Muscle layer of duodenum (tissue), 2 donors: ENCODE measurements around the gene EXOC4.

Source experiments
- H3K27ac ChIP-seq: one replicate; pipeline ENCODE4 v1.7.0; 2013; ENCODE audit warnings: mild to moderate bottlenecking, low read length
- H3K27me3 ChIP-seq: one replicate; pipeline ENCODE4 v1.7.0; 2013; ENCODE audit warnings: low read depth, mild to moderate bottlenecking, control low read depth, low read length
- H3K36me3 ChIP-seq, 2 donors: one replicate each; pipeline ENCODE4 v1.7.0; 2013; ENCODE audit warnings: low read length in 2 of 2, control low read depth in 1 of 2, mild to moderate bottlenecking in 1 of 2; ENCODE audit not compliant: insufficient read depth in 2 of 2, control insufficient read depth in 1 of 2
- H3K4me1 ChIP-seq, 2 donors: one replicate each; pipeline ENCODE4 v1.7.0; 2013; ENCODE audit warnings: low read length in 2 of 2, mild to moderate bottlenecking in 2 of 2, control low read depth in 1 of 2, moderate library complexity in 1 of 2; ENCODE audit not compliant: insufficient read depth in 2 of 2, control insufficient read depth in 1 of 2
- H3K4me3 ChIP-seq, 2 donors: one replicate each; pipeline ENCODE4 v1.7.0; 2013; ENCODE audit warnings: low read length in 2 of 2, low read depth in 1 of 2, mild to moderate bottlenecking in 1 of 2
- H3K9me3 ChIP-seq, 2 donors: one replicate each; pipeline ENCODE4 v1.7.0; 2013; ENCODE audit warnings: low read length in 2 of 2, control low read depth in 1 of 2, mild to moderate bottlenecking in 1 of 2; ENCODE audit not compliant: control insufficient read depth in 1 of 2
- donor health status: healthy.

The EXOC4 gene

GRCh38 chr7:134047675-134048074 lies 794.8 kb downstream of the EXOC4 start:
- no peak overlapping the region for H3K27ac ChIP-seq
- H3K36me3 ChIP-seq = peaks cover 0 to 5% of the 10 kb centered on the region in 2 donors
- no peaks in the 10 kb centered on the region for H3K27me3 ChIP-seq
- H3K4me1 ChIP-seq = no peaks in the 10 kb centered on the region
- H3K4me3 ChIP-seq = no peak overlapping the region
- H3K9me3 ChIP-seq = no peaks in the 10 kb centered on the region

DNA sequence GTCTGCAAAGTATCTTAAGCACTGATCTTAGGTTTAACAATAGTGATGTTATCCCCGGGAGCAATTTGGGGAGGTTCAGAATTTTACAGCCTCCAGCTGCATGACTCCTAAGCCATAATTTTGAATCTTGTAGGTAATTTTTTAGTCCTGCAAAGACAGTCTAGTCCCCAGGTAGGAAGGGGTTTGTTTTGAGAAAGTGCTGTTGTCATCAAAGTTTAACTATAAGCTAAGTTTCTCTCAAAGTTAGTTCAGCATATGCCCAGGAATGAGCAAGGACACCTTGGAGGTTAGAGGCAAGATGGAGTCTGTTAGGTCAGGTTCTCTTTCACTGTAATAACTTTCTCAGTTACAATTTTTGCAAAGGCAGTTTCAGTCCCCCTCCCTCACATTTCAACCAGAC lies 795.3 kb downstream of the EXOC4 start:
- H3K27me3 ChIP-seq = no peaks in the 10 kb centered on the region
- H3K4me1 ChIP-seq = no peaks in the 10 kb centered on the region
- peaks cover 0 to 5% of the 10 kb centered on the region in 2 donors for H3K36me3 ChIP-seq
- H3K4me3 ChIP-seq = no peak overlapping the region
- H3K9me3 ChIP-seq = no peaks in the 10 kb centered on the region
- H3K27ac ChIP-seq = no peak overlapping the region

- Histone ChIP-seq H3K27me3 (no peaks in the 10 kb centered on the region), H3K36me3 (no peaks in the 10 kb centered on the region), H3K9me3 (no peaks in the 10 kb centered on the region), H3K4me3 (no peak overlapping the region), H3K4me1 (no peaks in the 10 kb centered on the region), H3K27ac (no peak overlapping the region)
Observed at GRCh38 chr7:134051020-134051419, 798.1 kb downstream of the EXOC4 start.

- no peaks in the 10 kb centered on the region for H3K9me3 ChIP-seq
- no peak overlapping the region for H3K27ac ChIP-seq
- H3K27me3 ChIP-seq = no peaks in the 10 kb centered on the region
- no peaks in the 10 kb centered on the region for H3K4me1 ChIP-seq
- H3K4me3 ChIP-seq = no peak overlapping the region
- H3K36me3 ChIP-seq = no peaks in the 10 kb centered on the region
Observed at GRCh38 chr7:134056816-134057215, 803.9 kb downstream of the EXOC4 start.

GRCh38 chr7:134058521-134058920 lies 805.6 kb downstream of the EXOC4 start:
- Histone ChIP-seq H3K4me3 (no peak overlapping the region), H3K36me3 (no peaks in the 10 kb centered on the region), H3K4me1 (no peaks in the 10 kb centered on the region), H3K27me3 (no peaks in the 10 kb centered on the region), H3K9me3 (no peaks in the 10 kb centered on the region), H3K27ac (no peak overlapping the region)

- no peaks in the 10 kb centered on the region for H3K27me3 ChIP-seq
- H3K36me3 ChIP-seq = no peaks in the 10 kb centered on the region
- no peak overlapping the region for H3K4me3 ChIP-seq
- no peaks in the 10 kb centered on the region for H3K4me1 ChIP-seq
- no peak overlapping the region for H3K27ac ChIP-seq
- no peaks in the 10 kb centered on the region for H3K9me3 ChIP-seq
Observed at GRCh38 chr7:134058980-134059379, 806.1 kb downstream of the EXOC4 start.

- Histone ChIP-seq H3K4me1 (no peaks in the 10 kb centered on the region), H3K36me3 (no peaks in the 10 kb centered on the region), H3K4me3 (no peak overlapping the region), H3K27ac (no peak overlapping the region), H3K27me3 (no peaks in the 10 kb centered on the region), H3K9me3 (no peaks in the 10 kb centered on the region)
Observed at GRCh38 chr7:134059921-134060320, 807.0 kb downstream of the EXOC4 start.

DNA sequence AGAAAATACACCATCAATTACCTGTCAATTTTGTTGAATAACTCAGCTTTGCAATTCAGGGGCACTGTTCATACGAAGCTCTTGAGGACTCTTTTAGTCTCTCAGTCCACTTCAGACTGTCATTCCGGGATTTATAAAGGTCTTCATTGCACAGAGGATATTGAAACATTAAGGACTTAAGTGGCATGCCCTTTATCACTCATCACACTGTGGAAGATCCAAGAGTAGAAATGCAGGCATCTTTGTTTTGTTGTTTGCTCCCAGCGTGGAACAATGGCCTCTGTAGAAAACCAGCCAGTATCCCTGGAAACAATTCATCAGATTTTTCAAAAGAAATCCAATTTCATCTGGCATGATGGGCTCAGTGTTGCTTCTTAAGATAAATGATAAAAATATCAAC lies 808.0 kb downstream of the EXOC4 start:
- Histone ChIP-seq H3K27me3 (no peaks in the 10 kb centered on the region), H3K36me3 (peaks cover 0 to 3% of the 10 kb centered on the region in 2 donors), H3K9me3 (no peaks in the 10 kb centered on the region), H3K4me1 (no peaks in the 10 kb centered on the region), H3K27ac (no peak overlapping the region), H3K4me3 (no peak overlapping the region)

DNA sequence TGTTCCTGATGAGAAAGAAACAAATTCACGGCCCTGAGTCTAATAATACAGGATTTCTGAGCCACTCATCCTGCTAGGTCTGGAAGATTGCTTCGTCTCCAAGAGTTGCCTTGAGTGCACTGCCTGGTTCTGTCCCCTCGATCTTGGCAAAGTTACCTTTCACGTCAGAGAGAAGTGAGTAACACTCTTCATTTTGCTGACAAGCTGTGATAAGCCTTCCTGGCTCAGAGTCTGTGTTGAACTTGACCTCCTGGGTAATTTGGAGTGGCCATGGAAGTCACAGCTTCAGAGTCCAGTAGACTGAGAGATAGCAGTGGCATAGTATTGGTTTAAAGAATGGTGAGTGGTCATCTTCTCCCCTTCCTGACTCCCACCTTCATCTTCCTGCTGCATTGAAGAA lies 809.6 kb downstream of the EXOC4 start:
- Histone ChIP-seq H3K4me3 (no peak overlapping the region), H3K36me3 (peaks cover 0 to 3% of the 10 kb centered on the region in 2 donors), H3K9me3 (no peaks in the 10 kb centered on the region), H3K27ac (no peak overlapping the region), H3K27me3 (no peaks in the 10 kb centered on the region), H3K4me1 (no peaks in the 10 kb centered on the region)

DNA sequence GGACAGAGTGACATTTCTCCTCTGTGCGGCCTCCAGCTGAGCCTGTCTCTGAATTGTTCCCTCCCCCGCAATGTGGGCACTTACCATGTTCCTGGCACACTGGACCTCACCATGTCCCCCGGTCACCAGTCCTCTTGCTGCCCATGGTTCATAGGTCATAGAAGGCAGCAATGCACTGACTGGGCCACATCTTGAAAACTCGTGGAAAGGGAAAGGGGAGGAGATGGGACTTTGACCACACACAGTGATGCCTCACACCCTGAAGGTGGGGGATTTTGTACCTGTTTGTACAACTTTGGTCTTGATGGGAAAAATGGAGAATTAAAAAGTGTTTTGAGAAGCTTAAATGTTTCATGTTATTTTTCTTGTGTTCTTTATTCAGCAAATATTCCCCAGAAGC lies 812.5 kb downstream of the EXOC4 start:
- H3K27me3 ChIP-seq = no peaks in the 10 kb centered on the region
- no peaks in the 10 kb centered on the region for H3K4me1 ChIP-seq
- H3K36me3 ChIP-seq = peaks cover 0 to 3% of the 10 kb centered on the region in 2 donors
- no peaks in the 10 kb centered on the region for H3K9me3 ChIP-seq
- H3K4me3 ChIP-seq = no peak overlapping the region
- H3K27ac ChIP-seq = no peak overlapping the region

DNA sequence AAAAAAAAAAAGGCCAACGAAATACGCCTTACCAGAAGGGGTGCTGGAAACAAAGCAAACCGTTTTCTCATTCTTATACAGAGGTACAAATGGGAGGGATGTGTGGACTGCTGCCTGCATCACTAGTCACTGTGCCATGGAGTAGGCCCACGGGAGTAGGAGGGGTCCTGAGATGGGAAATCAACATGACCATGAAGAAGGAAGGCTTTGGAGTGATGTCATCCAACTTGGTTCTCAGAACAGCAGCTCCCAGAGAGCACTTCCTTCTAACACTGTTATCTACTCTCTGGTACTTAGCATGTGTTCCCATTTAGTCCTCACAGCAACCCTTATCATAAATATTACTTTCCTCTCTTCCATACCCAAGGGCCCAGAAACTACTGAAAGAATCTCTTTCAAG lies 814.3 kb downstream of the EXOC4 start:
- Histone ChIP-seq H3K27ac (no peak overlapping the region), H3K4me3 (no peak overlapping the region), H3K4me1 (no peaks in the 10 kb centered on the region), H3K36me3 (peaks cover 0 to 3% of the 10 kb centered on the region in 2 donors), H3K27me3 (no peaks in the 10 kb centered on the region), H3K9me3 (no peaks in the 10 kb centered on the region)

- no peak overlapping the region for H3K4me3 ChIP-seq
- no peak overlapping the region for H3K27ac ChIP-seq
- no peaks in the 10 kb centered on the region for H3K27me3 ChIP-seq
Observed at GRCh38 chr7:134068670-134069069, 815.8 kb downstream of the EXOC4 start.

More at GRCh38 chr7:134068670-134069069, 815.8 kb downstream of the EXOC4 start:
- H3K4me1 ChIP-seq = no peaks in the 10 kb centered on the region
- H3K36me3 ChIP-seq = peaks cover 0 to 4% of the 10 kb centered on the region in 2 donors
- no peaks in the 10 kb centered on the region for H3K9me3 ChIP-seq
